Spinal cord (tissue), 10 donors: Measurements from ENCODE around the gene CFAP157. TPM values are rescaled to one million over a fixed set of nuclear protein-coding genes. Genes with fewer than 3 reads are reported as not detected.

Source experiments
- DNase-seq, 6 donors: peaks; one replicate each; pipeline versions ENCODE4 v3.0.0 to v3.0.0-alpha.2; 2013 to 2015; ENCODE audit warnings: low spot score in 6 of 6, low read depth in 4 of 6
- H3K27ac ChIP-seq: one replicate; pipeline ENCODE4 v1.5.1; 2013; ENCODE audit warnings: low read depth, low read length, control low read depth
- H3K27me3 ChIP-seq: one replicate; pipeline ENCODE4 v1.6.1; 2013; ENCODE audit warnings: low read length; ENCODE audit not compliant: control insufficient read depth, insufficient read depth
- H3K36me3 ChIP-seq: one replicate; pipeline ENCODE4 v1.6.1; 2013; ENCODE audit warnings: low read length; ENCODE audit not compliant: control insufficient read depth, insufficient read depth
- H3K4me1 ChIP-seq: one replicate; pipeline ENCODE4 v1.6.1; 2013; ENCODE audit warnings: low read length; ENCODE audit not compliant: control insufficient read depth, insufficient read depth
- H3K4me3 ChIP-seq: one replicate; pipeline ENCODE4 v1.5.1; 2013; ENCODE audit warnings: low read depth, low read length, control low read depth
- H3K9me3 ChIP-seq: one replicate; pipeline ENCODE4 v1.6.1; 2013; ENCODE audit warnings: low read length; ENCODE audit not compliant: control insufficient read depth, insufficient read depth
- WGBS: methylation state at CpG from one replicate; pipeline ENCODE4 v1.1.5; 2013; ENCODE audit warnings: missing lambda C conversion rate; ENCODE audit not compliant: insufficient coverage; 5-methylcytosine and 5-hydroxymethylcytosine counted together
- long read RNA-seq, 4 donors: transcript quantifications; one replicate each; lab custom pipeline, GENCODE V29; 2026
- polyA plus RNA-seq, 2 donors: library from polyadenylated mRNA; unstranded; fragments of 120-200 nt; gene quantifications; one replicate each; pipeline ENCODE4 v1.2.1, GENCODE V29; 2013; ENCODE audit not compliant: insufficient read length in 2 of 2
- total RNA-seq, 2 donors: library from RNA; depleted of rRNA in 1 of 2; stranded (reverse); fragments of 120-200 nt in 1 of 2; fragments of >200 nt in 1 of 2; gene quantifications; one replicate each; pipeline versions ENCODE4 v1.2.3 to v1.2.4, GENCODE V29; 2013 to 2014
- donor health status: healthy.

Gene CFAP157
- total RNA-seq (10 to 100 TPM in 1 of 2 donors, 1 to 10 TPM in 1; 1.1 to 22.6 TPM), polyA plus RNA-seq (10 to 100 TPM; 27.6 to 28.0 TPM)
- long read RNA-seq, donor 1, partial matches to known transcripts: 7 of 7 reads
- long read RNA-seq, donor 1, other reads (novel, unspliced or antisense): 0 of 7 reads
- long read RNA-seq, donor 2, partial matches to known transcripts: 6 of 13 reads
- long read RNA-seq, donor 2, other reads (novel, unspliced or antisense): 6 of 13 reads
- long read RNA-seq, donor 3, partial matches to known transcripts: 12 of 12 reads
- long read RNA-seq, donor 3, other reads (novel, unspliced or antisense): 0 of 12 reads
- long read RNA-seq, donor 4, partial matches to known transcripts: 0 of 1 reads
- long read RNA-seq, donor 4, other reads (novel, unspliced or antisense): 0 of 1 reads

DNA sequence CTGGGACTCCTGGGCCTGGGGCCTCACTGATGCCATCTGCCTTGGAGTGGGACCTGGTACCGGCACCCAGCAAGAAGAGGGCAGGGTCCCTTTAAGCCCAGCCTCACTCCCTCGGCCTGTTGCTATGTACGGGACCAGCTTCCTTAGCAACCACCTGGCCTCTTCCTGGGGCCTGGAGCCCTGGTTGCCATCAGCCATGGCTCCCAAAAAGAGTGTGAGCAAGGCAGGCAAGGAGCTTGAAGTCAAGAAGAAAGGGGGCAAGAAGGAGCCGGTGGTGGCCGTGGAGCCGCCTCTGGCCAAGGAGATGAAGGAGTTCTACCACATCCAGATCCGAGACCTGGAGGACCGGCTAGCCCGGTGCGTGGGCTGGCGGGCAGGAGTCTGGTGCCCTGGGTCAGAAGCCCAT lies at the start of gene CFAP157:
TSS of gene CFAP157 (plus strand) at position 153 of the 406 bp plus-strand sequence. CDS start at position 197, 44 bp downstream.
- 61% methylated on average over 11 of the region's 11 CpGs for WGBS
- Histone ChIP-seq H3K4me3 (no peak within 1 kb of the TSS), H3K36me3 (peaks cover 17% of the 10 kb centered on the region), H3K27ac (no peak within 1 kb of the TSS), H3K27me3 (no peaks in the 10 kb centered on the region), H3K4me1 (peaks cover 28% of the 10 kb centered on the region), H3K9me3 (no peaks in the 10 kb centered on the region)
- DNase-seq: peak in 2 of 6 donors; percentile 11 to 26

DNA sequence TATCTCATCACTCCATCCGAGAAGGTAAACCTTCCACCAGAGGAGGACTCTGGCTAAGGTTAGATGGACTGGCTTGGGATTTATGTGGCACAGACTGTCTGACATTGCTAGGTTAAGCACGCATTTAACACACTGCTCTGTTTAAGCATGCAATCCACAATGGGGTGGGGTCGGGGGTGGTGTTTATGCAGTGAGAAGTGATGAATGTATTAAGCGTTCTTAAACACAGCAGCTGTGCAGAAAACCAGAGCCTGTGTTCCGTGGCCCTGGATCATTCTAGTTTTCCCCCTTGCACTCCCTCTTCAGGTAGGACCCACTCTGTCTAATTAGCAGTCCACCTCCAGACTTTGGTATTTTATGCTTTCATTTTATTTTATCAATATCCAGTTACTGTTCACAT lies 48.4 kb upstream of the CFAP157 start:
- WGBS: 75% methylated on average over 4 of the region's 5 CpGs
- peak in 1 of 6 donors; percentile 18 for DNase-seq
- Histone ChIP-seq H3K9me3 (no peaks in the 10 kb centered on the region), H3K4me1 (no peaks in the 10 kb centered on the region), H3K27ac (no peak overlapping the region), H3K4me3 (no peak overlapping the region), H3K36me3 (peaks cover 38% of the 10 kb centered on the region), H3K27me3 (no peaks in the 10 kb centered on the region)

DNA sequence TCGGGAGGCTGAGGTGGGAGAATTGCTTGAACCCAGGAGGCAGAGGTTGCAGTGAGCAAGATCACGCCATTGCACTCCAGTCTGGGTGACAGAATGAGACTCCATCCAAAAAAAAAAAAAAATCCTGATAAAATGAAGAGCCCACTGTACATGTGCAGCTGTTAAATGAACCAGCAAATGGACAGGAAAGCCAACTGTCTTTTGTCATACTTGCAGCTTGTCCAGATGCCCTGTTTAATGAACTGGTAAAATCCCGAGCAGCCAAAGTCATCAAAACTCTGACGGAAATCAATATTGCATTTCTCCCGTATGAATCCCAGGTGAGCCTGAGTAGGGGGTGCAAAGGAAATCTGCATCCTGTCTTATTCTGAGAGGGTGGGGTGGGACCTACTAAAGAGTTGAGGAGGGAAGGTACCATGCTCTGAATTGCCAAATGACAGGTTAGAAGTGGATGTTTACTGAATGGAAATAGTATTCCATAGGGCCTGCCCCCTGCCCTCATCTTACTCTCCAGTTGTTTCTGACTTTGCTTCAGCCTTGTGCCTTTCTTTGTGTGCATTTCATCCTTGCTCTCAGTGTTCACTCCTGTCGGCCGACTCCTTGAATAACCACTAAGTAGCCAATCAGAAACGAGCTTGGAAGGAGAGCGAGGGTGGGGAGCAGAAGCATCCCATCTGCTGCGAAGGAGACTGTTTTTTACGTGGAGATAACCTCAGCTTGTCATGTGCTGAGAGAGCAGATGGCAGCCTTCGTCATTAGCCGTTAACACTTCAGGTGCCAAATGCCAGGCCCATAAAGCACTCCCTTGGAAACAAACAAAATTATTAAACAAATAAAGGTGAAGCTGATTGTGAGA lies 45.7 kb upstream of the CFAP157 start:
- H3K27me3 ChIP-seq: no peaks in the 10 kb centered on the region
- H3K4me1 ChIP-seq: no peaks in the 10 kb centered on the region
- no peaks in the 10 kb centered on the region for H3K9me3 ChIP-seq
- no peak overlapping the region for H3K4me3 ChIP-seq
- 30% methylated on average over 9 of the region's 13 CpGs for WGBS
- H3K36me3 ChIP-seq: peaks cover 49% of the 10 kb centered on the region
- peak in 4 of 6 donors; percentile 11 to 95 (median 66) for DNase-seq
- H3K27ac ChIP-seq: no peak overlapping the region

DNA sequence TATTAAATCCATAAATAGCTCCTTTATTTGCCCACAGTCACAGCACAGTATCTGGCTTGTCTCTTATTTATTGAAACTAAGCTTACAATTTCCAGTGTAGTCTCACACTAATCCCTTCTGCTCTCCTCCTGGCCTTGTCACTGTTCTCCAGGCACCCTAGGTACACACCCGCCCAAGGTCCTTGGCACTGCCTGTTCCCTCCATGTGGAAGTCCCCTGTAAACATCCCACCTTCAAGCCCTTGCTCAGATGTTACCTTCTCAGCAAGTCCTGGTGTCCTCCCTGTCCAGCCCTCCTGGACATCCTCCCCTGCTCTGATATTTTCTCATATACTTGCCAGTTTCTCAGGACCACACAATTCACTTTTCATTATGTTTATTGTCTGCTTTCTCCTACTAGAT lies 44.2 kb upstream of the CFAP157 start:
- H3K9me3 ChIP-seq: no peaks in the 10 kb centered on the region
- no peak overlapping the region for H3K27ac ChIP-seq
- 92% methylated on average over 1 of the region's 1 CpG for WGBS
- no peak overlapping the region for H3K4me3 ChIP-seq
- no peaks in the 10 kb centered on the region for H3K27me3 ChIP-seq
- DNase-seq: no peak
- H3K36me3 ChIP-seq: peaks cover 51% of the 10 kb centered on the region
- no peaks in the 10 kb centered on the region for H3K4me1 ChIP-seq

DNA sequence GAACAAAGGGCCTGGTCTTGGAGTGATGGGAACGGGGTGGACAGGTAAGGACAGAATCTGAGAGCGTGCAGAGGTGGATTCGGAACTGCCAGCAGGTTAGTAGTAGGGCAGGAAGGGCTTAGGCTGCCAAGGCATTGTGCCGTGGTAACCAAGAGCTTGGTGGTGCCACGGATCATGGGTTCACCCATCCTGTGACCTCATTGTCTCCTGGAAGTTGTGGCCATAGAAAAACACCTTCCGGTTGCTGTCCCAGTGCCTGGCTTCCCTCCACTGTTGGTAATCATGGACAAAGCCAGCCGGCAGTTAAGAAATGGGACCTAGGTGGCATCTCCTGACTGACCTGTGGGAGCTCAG lies 42.5 kb upstream of the CFAP157 start:
- Histone ChIP-seq H3K4me3 (no peak overlapping the region), H3K4me1 (no peaks in the 10 kb centered on the region), H3K27ac (peak overlapping the region; percentile 3), H3K36me3 (peaks cover 55% of the 10 kb centered on the region), H3K9me3 (no peaks in the 10 kb centered on the region), H3K27me3 (no peaks in the 10 kb centered on the region)
- no peak for DNase-seq
- 89% methylated on average over 7 of the region's 7 CpGs for WGBS

DNA sequence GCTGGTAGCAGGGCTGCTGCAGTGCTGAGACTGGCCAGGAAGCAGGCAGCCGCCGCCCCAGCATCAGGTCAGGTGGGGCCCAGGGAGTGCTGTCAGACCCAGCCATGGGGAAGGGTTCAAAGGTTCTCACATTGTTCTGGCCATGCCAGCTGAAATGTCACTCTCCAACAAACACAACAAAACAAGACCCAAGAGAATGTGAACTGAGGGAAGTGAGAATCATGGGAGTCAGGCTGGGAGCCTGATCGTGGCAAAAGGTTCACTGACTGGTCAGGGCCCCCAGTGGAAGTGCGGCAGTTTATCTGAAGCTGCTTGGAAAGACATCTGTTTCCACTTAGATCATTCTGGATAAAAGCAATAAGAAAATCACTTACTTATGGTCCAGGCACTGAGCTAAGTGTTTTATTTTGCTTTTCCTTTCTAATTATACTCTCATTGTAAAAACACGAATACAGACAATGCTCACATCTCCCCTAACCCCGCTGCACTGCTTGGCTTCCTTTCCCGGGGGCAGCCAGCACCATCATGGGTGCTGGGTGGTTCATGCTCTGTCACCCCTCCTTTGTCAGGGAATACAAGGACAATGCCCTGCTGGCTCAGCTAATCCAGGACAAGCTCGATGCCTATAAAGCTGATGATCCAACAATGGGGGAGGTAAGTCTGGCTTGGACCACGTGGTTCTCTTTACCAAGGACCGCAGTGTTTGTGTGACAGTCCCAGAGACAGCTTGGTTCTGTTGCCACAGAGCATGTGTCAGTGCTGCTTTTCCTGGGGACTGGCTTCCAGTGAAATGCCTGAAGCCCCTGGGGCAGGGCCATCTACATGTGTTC lies 41.9 kb upstream of the CFAP157 start:
- peaks cover 57% of the 10 kb centered on the region for H3K36me3 ChIP-seq
- peak overlapping the region; percentile 3 for H3K27ac ChIP-seq

DNA sequence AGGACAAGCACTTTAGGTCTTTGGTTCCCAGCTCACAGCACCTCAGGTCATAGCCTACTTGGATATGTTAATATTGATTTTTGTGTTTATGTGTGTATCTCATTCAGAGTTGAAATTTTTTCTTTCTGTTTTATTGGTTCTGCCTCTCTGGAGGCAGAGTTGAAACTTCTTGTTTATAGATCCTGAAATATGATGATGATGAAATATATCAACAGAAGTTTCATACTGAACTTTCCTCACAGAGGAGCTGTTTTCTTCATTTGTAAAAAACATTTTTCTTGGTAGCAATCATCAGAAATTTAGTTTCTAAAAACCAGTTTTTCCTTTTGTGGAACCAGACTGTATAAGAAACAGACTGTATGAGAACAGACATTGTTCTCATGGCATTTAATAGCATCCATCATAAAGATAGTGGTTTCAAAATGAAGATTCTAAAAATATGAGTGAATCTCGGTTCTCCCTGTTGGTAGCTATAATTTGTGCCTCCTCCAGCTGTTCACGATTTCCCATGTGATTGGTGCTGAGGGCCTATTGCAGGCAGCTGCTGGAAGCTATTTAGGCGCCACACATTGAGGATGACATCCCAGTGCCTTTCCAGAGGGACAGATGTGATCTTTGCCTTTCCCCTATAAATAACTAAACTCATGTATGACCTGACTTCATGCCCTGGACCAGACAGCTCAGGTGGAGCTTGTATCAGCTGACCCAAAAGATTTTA lies 39.5 kb upstream of the CFAP157 start:
- Histone ChIP-seq H3K4me1 (no peaks in the 10 kb centered on the region), H3K9me3 (no peaks in the 10 kb centered on the region), H3K4me3 (no peak overlapping the region), H3K27ac (no peak overlapping the region), H3K36me3 (peaks cover 68% of the 10 kb centered on the region), H3K27me3 (no peaks in the 10 kb centered on the region)
- peak in 1 of 6 donors; percentile 33 for DNase-seq
- WGBS: 68% methylated on average over 3 of the region's 3 CpGs

More for the DNA sequence above, 41.9 kb upstream of the CFAP157 start:
- 57% methylated on average over 6 of the region's 10 CpGs for WGBS
- Histone ChIP-seq H3K4me1 (no peaks in the 10 kb centered on the region), H3K9me3 (no peaks in the 10 kb centered on the region), H3K4me3 (no peak overlapping the region), H3K27me3 (no peaks in the 10 kb centered on the region)
- peak in 2 of 6 donors; percentile 24 to 53 for DNase-seq

DNA sequence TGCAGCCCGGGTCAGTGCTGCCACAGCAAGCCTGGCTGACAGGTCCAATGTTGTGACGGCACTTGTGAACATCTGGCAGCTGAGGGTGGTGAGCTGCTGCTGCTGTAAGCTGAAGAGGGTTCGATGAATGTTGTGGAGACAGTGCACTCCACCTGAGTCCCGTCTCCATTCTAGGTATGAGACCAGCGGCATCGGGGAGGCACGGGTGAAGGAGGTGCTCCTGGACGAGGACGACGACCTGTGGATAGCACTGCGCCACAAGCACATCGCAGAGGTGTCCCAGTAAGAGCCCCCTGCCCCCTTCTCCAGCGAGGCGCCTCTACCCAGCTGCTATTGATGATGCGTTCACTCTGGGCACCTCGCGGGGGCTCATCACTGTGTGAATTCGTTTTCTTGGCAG lies 38.9 kb upstream of the CFAP157 start:
- Histone ChIP-seq H3K36me3 (peaks cover 68% of the 10 kb centered on the region), H3K9me3 (no peaks in the 10 kb centered on the region), H3K27me3 (no peaks in the 10 kb centered on the region), H3K27ac (no peak overlapping the region), H3K4me3 (no peak overlapping the region), H3K4me1 (no peaks in the 10 kb centered on the region)
- 81% methylated on average over 18 of the region's 18 CpGs for WGBS
- peak in 2 of 6 donors; percentile 13 to 63 for DNase-seq

DNA sequence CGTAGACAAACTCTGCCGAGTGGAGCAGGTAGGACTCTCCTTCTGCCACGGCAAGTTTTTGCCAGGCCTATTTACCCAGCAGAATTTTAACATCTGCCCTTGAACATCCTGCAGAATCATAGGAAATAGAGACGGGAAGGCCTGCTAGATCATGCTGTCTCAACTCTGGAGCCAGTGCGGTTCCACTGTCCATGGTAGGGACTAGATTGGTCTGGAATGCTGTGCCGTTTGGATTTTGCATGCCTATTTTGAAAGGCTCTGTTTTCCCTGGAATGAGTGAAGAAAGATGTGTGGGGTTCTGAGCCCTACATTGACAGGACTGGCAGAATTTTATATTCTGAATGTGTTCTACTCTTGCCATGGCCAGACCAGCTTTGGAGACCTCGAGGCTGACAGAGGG lies 33.6 kb upstream of the CFAP157 start:
- 98% methylated on average over 7 of the region's 7 CpGs for WGBS
- Histone ChIP-seq H3K36me3 (peaks cover 75% of the 10 kb centered on the region), H3K4me3 (no peak overlapping the region), H3K4me1 (no peaks in the 10 kb centered on the region), H3K27me3 (no peaks in the 10 kb centered on the region), H3K27ac (no peak overlapping the region), H3K9me3 (no peaks in the 10 kb centered on the region)
- DNase-seq: no peak
